ENCODE results near the gene SAMD4B. TPM values are rescaled to one million over a fixed set of nuclear protein-coding genes. Genes with fewer than 3 reads are reported as not detected.

Gene SAMD4B
- polyA plus RNA-seq, 3 donors = 124 to 155 (median 129) TPM

DNA sequence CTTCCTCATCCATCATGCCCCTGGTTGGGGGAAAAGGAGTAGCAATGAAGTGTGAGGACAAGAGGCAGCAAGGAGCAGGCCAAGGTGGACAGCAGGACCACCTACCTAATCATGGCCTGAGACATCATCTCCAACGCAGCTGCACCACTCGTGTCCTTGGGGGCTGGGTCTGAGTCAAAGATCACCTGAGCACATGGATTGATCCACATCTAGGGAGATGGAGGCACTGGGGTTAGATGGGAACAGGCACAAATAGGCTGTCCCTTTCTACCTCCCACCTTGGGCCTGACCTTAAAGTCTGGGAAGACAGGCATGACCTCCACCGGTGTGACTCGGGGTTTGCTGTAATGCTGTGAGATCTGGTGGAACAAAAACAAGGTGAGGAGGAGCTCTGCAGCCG lies 46.4 kb downstream of the SAMD4B start:
- DNase-seq = no peak

DNA sequence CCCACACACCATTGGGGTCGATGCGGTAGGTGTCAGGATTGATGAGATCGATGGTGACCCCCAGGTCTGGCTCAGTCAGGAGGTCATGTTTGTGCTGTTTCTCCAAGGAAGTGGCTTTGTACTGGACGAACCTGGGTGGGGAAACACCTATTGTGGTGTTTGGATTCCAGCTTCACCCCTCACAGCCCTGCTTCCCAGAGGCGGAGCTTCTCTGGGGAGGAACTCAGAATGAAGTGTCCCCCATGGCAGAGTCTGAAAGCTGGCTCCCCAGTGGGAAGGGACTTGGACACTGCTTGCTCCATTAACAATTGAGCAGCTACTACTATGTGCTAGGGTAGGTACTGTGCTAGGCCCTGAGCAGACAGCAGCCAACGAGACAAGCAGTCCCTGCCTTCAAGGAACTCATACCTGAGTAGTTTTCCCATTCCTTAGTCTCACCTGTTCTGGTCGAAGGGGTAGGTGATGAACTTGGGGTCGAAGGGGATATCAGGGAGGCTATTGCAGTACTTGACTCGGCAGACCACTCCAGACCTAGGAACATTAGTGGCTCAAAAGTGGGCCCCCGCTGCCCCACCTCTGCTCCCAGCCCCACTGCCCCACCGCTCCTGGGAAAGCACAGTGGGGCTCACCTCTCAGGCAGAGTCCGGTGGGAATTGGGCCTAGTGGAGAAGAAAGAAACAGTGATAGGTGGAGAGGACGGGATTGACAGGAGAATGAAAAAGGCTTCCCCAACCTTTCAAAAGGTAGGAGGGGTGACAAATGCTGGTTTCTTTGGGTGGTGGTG lies 47.6 kb downstream of the SAMD4B start:
- DNase-seq = no peak

DNA sequence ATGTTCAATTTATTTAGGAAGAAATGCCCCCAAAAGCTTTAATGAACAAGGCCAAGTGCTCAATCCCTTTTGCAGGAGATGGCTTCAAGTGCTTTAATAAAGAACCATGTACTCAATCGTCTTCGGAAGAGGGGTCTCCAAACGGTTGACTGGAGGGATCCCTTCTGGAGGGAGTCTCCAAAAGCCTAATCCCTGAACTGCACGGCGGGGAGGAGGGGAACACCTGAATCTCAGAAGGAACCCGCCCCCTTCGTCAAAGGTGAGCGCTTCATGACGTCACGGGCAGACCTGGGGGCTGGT lies 48.2 kb downstream of the SAMD4B start:
- peak; percentile 79 for DNase-seq

DNA sequence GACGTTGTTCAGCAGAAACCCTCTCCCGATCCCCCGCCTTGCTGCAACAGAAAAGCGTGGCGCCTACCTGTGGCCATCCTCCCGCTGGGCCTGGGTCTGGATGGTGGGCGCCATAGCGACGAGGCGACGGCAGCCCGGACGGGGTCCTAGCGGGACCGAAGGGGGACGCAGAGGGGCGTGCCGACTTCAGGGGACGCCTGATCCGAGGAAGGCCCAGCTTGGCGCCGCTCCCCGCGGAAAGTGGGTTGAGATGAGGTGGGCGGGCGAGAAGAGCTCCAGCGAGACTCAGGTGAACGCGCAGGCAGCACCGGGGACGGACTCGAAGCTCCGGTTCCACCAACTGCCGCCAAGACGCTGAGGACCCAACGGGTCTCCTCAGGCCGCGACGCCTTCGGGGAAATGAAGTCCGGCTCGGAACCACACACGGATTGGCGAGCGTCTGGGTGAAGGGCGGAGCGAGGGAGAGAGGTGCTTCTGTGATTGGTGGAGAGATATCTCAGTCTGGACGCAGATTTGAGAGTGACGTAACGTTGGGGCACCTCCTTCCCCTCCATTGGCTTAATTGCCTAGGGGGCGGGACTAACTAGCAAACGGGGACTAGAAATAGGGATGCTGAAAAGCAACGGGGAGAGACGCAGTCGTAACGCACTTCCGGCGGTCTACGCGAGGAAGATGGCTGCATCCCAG lies 48.7 kb downstream of the SAMD4B start, which contains the start of the genes MED29 and PAF1:
TSS of gene MED29 (plus strand) at position 628 of the 687 bp plus-strand sequence. CDS start at position 673, 45 bp downstream.
TSS of gene PAF1 (minus strand) at position 356 of the 687 bp plus-strand sequence. CDS start at position 114, 242 bp downstream.
- DNase-seq = peak; percentile 100

DNA sequence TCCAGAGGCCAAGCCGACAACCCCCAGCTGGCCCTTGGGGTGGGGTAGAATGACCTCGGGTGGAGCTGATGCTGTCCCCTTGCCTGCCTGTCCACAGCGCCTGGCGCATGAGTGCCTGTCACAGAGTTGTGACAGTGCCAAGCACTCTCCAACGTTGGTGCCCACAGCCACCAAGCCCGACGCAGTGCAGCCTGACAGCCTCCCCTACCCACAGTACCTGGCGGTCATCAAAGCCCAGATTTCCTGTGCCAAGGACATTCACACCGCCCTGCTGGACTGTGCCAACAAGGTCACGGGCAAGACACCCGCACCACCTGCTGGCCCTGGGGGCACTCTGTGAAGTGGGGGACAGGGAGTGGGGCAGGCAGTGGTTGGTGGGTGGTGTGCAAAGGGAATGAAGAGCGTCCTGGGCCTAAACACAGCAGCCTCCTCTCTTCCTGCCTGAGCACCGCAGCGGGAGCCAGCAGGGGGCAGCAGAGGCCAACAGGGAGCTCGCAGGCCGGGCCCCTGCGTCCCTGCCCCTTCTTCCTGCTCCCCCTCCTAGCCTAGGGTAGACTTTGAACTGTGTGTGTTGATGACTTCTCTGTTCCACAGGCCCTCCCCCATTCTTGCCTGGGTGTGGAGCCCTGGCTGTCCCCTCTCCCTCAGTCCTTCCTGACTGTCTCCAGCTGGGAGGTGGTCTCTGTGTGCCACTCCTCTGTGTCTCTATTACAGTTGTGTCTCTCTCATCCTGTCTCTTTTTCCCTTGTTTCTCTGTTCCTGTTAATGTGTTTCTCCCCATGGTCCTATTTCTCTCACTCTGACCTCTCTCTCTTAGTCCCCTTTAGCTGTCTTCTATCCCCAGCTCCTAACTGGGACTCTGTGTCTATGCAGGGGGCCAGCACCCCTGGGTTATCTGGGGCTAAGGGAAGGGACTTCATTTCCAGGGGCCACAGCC lies 55.4 kb downstream of the SAMD4B start:
- DNase-seq = peak; percentile 71

DNA sequence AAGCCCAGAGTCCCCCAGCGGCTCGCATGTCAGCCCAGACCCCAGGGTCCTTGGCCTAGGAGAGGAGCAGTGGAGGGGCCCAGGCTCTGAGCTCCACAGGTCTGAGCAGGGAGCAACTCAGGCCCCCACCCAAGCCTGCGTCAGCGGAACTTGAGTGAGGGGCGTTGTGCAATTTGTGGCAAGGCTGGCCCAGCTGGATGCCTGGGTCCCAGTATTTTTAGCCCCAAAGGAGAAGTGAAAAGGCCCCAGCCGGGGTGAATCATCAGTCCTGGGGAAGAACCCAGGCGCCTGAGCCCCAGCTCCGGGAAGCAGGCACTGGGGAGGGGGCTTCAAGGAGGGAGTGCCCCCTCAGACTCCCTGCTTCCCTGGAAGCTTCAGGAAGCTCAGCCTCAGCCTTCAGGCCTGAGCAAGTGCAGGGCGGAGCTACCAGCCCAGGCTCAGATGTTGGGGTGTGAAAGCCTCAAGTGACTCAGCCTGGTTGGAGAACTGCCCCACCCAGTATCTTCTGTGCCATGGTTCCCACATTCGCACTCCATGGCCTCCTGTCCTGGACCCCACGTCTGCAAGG lies 56.2 kb downstream of the SAMD4B start:
- DNase-seq = no peak

DNA sequence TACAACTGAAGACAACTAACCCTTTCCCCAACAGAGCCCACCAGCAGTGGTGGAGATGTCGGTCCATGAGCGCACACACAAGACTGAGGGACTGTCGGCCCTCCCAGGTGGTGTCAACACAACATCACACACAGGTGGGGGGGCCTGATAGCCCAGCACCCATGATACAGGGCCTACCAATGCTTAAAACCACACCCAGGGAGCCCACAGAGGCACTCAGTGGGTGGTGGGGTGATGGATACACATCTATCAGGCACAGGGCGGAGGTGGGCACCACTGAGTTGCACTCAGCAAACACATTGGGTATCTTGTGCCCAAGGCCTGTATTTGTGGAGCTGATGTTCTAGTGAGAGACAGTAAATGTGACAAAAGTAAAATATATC lies 57.4 kb downstream of the SAMD4B start:
- no peak for DNase-seq

DNA sequence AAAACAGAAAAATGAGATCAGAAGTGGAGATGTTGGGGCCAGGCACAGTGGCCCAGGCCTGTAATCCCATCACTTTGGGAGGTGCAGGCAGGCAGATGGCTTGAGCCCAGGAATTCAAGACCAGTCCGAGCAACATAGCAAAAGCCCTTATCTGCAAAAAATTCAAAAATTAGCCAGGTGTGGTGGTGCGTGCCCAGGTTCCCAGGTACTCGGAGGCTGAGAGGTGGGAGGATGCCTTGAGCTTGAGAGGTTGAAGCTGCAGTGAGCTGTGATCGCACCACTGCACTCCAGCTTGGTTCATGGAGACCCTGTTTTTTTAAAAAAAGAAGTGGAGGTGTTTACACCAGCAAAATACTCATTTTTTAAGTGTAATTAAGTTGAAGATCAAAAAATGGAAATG lies 57.8 kb downstream of the SAMD4B start:
- DNase-seq = no peak

DNA sequence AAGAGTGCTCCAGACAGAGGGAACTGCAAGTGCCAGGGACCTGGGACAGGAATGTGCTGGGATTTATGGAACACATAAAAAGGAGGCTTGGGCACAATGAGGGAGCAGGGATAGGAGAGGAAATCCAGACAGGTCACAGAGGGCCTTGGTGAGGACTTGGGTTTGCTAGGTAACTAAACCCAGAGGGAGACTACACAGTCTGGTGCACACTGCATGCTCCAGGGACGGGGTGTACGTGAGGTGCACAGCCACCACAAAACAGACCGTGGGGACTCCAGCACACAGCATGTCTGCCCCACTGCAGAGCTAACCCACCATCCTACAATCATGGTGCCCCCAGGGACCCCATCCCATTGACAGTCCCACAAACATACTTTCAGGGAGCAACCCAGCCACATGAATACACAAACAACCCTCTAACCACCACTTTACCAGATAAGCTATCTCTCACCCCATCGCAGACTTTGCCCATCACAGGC lies 58.9 kb downstream of the SAMD4B start:
- DNase-seq = no peak

DNA sequence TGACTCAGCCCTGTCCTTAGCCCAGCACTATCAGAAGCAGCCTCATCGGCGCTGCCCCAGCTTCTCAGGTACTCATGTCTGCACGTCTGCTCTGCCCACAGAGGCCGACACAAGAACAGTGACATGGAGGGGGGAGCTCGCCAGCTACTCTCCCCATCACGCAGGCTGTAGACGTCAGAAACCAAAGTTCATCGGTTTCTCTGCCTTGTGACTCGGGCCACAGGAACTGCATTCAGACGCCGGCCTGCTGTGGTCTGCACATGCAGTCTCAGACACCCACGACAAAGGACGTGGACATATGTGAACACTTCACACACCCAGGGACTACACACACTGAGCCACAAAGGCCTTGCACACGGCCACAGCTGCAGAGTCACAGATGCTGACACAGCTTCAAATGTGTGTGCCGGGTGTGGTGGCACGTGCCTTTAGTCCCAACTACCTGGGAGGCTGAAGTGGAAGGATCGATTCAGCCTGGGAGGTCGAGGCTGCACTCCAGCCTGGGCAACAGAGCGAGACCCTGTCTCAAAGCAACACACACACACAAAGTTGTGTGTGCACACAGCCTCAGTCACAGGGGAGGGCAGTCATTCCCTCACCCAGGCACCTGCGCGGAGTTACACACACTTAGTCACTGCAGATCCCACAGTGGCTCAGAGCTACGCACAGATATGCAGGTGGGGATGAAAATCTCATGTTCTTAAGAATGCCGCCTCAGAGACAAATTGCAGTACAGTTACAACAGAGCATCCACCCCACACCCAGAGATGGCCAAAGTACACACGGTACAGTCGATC lies 59.5 kb downstream of the SAMD4B start:
- DNase-seq = no peak

DNA sequence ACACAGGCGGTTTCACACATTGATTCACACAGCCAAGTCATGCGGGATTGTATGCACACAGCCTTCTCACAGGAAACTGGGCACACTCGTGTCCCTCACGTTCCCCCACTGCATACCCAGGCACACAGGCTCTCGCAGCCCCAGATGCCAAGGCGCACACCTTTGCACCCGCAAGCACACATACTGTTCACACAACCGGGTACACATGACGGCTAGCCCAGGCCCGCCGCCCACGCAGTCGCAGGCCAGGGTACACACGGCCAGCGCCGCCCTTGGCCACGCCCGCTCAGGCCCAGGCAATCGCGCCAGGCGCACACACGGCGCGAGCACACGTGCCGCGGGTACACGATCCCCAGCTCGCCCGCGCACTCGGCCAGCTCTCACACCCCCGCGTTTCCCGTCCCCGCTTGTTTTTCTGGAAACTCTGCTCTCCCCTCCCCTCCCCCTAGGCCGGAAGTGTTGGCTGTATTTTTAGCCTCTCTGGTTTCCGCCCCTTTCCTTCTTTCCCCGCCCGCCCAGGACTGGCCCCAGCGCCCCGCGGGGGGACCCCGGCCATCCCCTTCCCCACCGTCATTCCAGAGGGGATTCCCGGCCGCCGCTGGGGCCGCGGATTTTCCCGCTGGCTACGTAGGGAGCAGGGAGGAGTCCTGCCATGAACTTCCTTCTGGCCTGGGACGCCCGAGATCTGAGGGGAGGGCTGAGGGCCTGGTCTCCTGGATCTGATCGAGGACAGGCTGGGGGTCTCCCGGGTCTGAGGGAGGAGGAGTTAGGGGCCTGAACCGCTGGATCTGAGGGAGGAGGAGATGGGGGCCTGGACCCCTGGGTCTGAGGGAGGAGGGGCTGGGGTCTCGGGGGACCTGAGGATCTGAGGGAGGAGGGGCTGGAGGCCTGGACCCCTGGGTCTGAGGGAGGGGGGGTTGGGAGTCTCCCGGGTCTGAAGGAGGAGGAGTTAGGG lies 60.4 kb downstream of the SAMD4B start:
- DNase-seq = peak; percentile 95

DNA sequence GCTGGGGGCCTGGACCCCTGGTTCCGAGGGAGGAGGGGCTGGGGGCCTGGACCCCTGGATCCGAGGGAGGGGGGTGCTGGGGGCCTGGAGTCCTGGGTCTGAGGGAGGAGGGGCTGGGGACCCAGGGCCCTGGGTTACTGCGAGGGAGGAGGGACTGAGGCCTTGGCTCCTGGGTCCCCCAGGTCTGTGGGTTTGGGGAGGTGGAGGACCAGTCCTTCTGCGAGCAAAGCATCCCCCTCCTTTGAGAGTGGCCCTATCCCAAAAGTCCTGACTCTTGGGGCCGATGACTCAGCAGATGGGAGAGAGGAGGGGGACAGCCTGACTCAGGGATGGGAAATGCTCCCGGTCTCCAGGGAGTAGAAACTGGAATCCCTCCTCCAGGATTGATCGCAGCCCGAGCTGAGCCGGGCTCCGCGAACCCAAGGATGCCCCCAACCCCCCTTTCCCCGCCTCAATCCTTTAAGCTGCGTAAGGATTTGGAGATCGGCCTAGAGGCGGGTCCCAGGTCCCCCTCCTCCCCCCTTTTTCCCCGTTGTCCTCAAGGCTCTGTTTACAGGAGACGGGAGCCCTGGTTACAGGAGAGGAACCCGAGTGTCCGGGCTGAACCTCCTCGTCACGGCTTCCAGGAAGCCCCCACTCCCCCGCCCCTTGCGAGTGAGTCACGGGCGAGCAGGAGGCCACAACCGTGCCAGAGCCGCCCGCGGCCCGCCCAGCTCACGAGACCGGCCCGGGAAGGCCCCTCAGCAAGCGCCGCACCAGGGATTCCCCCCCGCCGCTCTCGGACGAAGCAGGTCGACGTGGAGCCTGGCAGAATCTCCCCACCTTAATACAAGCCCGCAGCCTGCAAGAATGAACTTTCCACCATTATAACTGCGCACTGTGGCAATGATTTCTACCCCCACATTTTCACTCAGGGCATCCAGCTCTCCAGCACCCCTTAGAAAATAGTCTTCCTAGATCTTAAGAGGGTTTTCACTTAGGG lies 61.4 kb downstream of the SAMD4B start:
- peak; percentile 95 for DNase-seq

DNA sequence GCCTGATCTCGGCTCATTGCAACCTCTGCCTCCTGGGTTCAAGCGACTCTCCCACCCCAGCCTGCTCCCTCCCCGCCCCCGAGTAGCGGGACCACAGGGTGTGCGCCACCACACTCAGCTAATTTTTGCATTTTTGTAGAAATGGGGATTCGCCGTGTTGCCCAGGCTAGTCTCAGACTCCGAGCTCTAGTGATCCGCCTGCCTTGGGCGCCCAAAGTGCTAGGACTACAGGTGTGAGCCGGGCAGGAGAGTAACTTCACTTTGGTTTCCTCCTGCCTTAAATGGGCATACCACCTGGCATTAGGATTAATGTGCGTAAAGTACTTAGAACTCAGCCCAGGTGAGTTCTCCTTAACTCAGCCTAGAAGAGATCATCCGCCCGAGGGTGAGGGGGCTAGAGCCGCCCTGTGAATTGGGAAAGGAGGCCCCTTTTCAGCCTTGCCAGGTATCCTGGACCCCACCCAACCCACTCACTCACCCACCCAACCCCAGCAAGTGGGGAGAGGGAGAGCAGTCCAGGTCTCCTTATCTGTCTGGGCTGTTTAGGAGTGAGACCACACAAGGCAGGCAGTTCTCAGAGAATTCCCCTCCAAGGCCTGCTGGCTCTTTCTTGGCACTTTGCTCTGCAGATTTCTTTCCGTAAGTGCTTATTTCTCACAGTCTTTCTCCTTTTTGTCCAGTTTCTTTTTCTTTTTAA lies 63.2 kb downstream of the SAMD4B start:
- no peak for DNase-seq

DNA sequence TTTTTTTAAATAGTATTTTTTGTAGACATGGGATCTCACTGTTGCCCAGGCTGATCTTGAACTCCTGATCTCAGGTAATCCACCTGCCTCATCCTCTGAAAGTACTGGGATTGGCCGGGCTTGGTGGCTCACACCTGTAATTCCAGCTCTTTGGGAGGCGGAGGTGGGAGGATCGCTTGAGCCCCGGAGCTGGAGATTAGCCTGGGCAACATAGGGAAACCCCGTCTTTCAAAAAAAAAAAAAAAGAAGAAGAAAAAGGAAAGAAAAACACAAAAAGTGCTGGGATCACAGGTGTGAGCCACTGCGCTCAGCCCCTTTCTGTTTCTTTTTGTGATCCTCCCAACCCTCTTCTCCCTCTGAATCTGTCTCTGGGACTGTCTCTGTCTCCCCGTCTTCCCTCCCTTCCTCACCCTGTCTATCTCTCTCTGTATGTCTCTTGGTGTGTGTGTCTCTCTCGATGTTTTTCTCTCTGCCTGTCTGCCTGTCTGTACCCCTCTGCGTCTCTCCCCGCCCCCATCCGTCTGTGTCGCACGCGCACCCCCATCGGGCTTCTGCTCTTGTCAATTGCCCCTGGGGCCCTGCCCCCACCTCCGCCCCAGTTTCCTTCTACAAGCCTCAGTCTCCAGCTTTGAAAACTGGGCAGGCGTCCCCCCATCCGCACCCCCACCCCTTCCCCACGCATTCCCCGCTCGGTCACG lies 63.9 kb downstream of the SAMD4B start:
- DNase-seq = no peak

DNA sequence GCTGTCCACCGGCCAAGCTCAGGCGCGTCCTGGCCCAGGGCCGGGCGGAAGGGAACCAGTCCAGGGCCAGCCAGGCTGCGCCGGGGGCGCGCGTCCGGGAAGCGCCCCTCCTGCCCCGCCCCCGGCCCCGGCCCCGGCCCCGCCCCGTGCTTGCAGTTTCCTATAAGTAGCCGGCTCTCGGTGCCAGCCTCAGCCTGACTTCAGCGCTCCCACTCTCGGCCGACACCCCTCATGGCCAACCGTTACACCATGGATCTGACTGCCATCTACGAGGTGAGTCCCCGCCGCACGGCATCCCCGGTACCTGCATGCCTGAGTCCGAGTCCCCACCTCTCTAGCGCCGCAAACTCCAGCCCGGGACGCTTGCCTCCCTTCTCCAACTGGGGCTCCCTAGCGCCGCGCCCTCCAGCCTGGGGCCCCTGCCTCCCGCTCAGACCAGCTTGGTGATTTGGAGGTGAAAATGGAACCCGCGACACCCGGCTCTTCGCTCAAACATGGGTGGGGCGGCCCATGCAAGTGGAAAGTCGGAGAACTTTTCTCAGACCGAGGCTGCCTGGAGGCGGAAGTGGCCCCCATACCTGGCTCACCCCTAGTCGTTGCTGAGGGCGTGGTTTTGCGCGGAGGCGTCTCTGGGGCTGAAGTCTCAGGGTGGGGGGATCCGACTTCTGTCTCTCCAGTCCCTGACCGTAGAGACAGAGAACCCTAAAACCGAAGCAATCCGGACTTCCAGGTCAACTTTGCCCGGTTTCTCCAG lies 64.6 kb downstream of the SAMD4B start, which contains the start of gene ZFP36:
TSS of gene ZFP36 (plus strand) at position 192 of the 754 bp plus-strand sequence. CDS start at position 250, 58 bp downstream.
- DNase-seq = peak; percentile 80

DNA sequence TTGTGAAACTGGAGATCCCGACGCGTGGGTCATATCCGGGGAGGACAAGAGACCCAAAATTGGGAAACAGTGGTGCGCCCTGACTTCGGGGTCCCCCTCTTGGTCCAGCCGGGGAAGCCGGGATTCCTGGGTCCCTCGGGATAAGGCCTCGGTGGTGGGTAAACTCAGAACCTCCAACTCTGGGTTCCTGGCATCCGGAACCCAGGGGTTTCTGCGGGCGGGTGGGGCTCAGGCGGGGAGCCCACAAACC lies 65.1 kb downstream of the SAMD4B start:
- no peak for DNase-seq

Measured in renal pelvis (tissue), 4 donors.